Adipocyte (in vitro differentiated cells): Measurements from ENCODE around the gene KRTAP1-3.
"Not testable (repeated sequence)": the region's sequence is repeated elsewhere in the genome, so short reads cannot be mapped to it uniquely, and the experiment has no call there.

ENCODE experiments used
- DNase-seq: peaks from one replicate; pipeline ENCODE4 v3.0.0-alpha.2; 2015; ENCODE audit warnings: low read depth
- H3K27me3 ChIP-seq: replicated peaks from 2 replicates; pipeline ENCODE4 v1.7.0; 2013; ENCODE audit warnings: mild to moderate bottlenecking, low read length, moderate library complexity; ENCODE audit not compliant: control insufficient read depth, insufficient read depth
- H3K36me3 ChIP-seq: 2 replicates; pipeline ENCODE4 v1.7.0; 2013; ENCODE audit warnings: low read length, mild to moderate bottlenecking, moderate library complexity; ENCODE audit not compliant: control insufficient read depth, insufficient read depth, severe bottlenecking
- H3K4me1 ChIP-seq: 2 replicates; pipeline ENCODE4 v1.7.0; 2013; ENCODE audit warnings: mild to moderate bottlenecking, low read length, moderate library complexity; ENCODE audit not compliant: control insufficient read depth, insufficient read depth
- H3K4me3 ChIP-seq: 2 replicates; pipeline ENCODE4 v1.7.0; 2013; ENCODE audit warnings: mild to moderate bottlenecking, low read length, moderate library complexity
- H3K9ac ChIP-seq: 2 replicates; pipeline ENCODE4 v1.7.0; 2013; ENCODE audit warnings: mild to moderate bottlenecking, low read length, moderate library complexity
- H3K9me3 ChIP-seq: 2 replicates; pipeline ENCODE4 v1.7.0; 2013; ENCODE audit warnings: mild to moderate bottlenecking, low read length, moderate library complexity; ENCODE audit not compliant: control insufficient read depth

Gene KRTAP1-3

GRCh38 chr17:41052566-41052965 lies 17.9 kb upstream of the KRTAP1-3 start:
- DNase-seq = no peak
- H3K9ac ChIP-seq = no peak overlapping the region

GRCh38 chr17:41049110-41049509 lies 14.4 kb upstream of the KRTAP1-3 start:
- Histone ChIP-seq H3K27me3 (no peaks in the 10 kb centered on the region), H3K9ac (peak overlapping the region; percentile 2), H3K4me3 (no peak overlapping the region), H3K9me3 (peaks cover 6% of the 10 kb centered on the region), H3K4me1 (peaks cover 17% of the 10 kb centered on the region), H3K36me3 (no peaks in the 10 kb centered on the region)
- DNase-seq = peak; percentile 68

More at GRCh38 chr17:41052566-41052965, 17.9 kb upstream of the KRTAP1-3 start:
- no peaks in the 10 kb centered on the region for H3K36me3 ChIP-seq
- peaks cover 6% of the 10 kb centered on the region for H3K9me3 ChIP-seq
- peaks cover 17% of the 10 kb centered on the region for H3K4me1 ChIP-seq
- H3K27me3 ChIP-seq = no peaks in the 10 kb centered on the region
- no peak overlapping the region for H3K4me3 ChIP-seq

GRCh38 chr17:41048441-41048840 lies 13.8 kb upstream of the KRTAP1-3 start:
- H3K4me3 ChIP-seq = no peak overlapping the region
- H3K36me3 ChIP-seq = no peaks in the 10 kb centered on the region
- H3K27me3 ChIP-seq = no peaks in the 10 kb centered on the region
- peaks cover 17% of the 10 kb centered on the region for H3K4me1 ChIP-seq
- peaks cover 4% of the 10 kb centered on the region for H3K9me3 ChIP-seq
- H3K9ac ChIP-seq = peak overlapping the region; percentile 2
- DNase-seq = peak; percentile 77

- not testable (repeated sequence) for H3K36me3 ChIP-seq, H3K27me3 ChIP-seq, H3K9me3 ChIP-seq, H3K4me3 ChIP-seq, H3K9ac ChIP-seq, DNase-seq
- H3K4me1 ChIP-seq = peaks cover 12% of the 10 kb centered on the region
Observed at GRCh38 chr17:41046735-41047465, 12.2 kb upstream of the KRTAP1-3 start, which contains the start of gene KRTAP2-1. Gene KRTAP2-1, minus strand, starts transcription at chr17:41047316. Its CDS starts 49 bp downstream, at chr17:41047267.

GRCh38 chr17:41042953-41043352 lies 8.3 kb upstream of the KRTAP1-3 start:
- DNase-seq = no peak
- H3K9ac ChIP-seq = no peak overlapping the region
- no peaks in the 10 kb centered on the region for H3K4me1 ChIP-seq
- peaks cover 2% of the 10 kb centered on the region for H3K9me3 ChIP-seq
- no peak overlapping the region for H3K4me3 ChIP-seq
- H3K27me3 ChIP-seq = no peaks in the 10 kb centered on the region
- H3K36me3 ChIP-seq = no peaks in the 10 kb centered on the region

- H3K9me3 ChIP-seq, H3K36me3 ChIP-seq, H3K9ac ChIP-seq, DNase-seq, H3K4me1 ChIP-seq, H3K4me3 ChIP-seq, H3K27me3 ChIP-seq: not testable (repeated sequence)
Observed at GRCh38 chr17:41040783-41041571, 6.3 kb upstream of the KRTAP1-3 start, which contains the start of gene KRTAP1-1. Gene KRTAP1-1, minus strand, starts transcription at chr17:41041450. Its CDS starts 53 bp downstream, at chr17:41041397.

- no peak overlapping the region for H3K9ac ChIP-seq
- no peaks in the 10 kb centered on the region for H3K27me3 ChIP-seq
- H3K36me3 ChIP-seq = no peaks in the 10 kb centered on the region
- H3K4me3 ChIP-seq = no peak overlapping the region
- peaks cover under 1% of the 10 kb centered on the region for H3K9me3 ChIP-seq
- H3K4me1 ChIP-seq = no peaks in the 10 kb centered on the region
- DNase-seq = no peak
Observed at GRCh38 chr17:41037853-41038350, 3.2 kb upstream of the KRTAP1-3 start.

GRCh38 chr17:41029633-41030245 lies 4.9 kb downstream of the KRTAP1-3 start, which contains the start of gene KRTAP1-4:
Gene KRTAP1-4, minus strand, starts transcription at chr17:41030195. Its CDS starts 117 bp downstream, at chr17:41030078.
- Histone ChIP-seq H3K4me3 (no peak within 1 kb of the TSS), H3K9me3 (no peaks in the 10 kb centered on the region), H3K4me1 (peaks cover 19% of the 10 kb centered on the region), H3K27me3 (no peaks in the 10 kb centered on the region), H3K36me3 (no peaks in the 10 kb centered on the region), H3K9ac (no peak within 1 kb of the TSS)
- no peak for DNase-seq

GRCh38 chr17:41026715-41027471 lies 7.8 kb downstream of the KRTAP1-3 start, which contains the start of gene KRTAP1-5:
Gene KRTAP1-5, minus strand, starts transcription at chr17:41027208. Its CDS starts 53 bp downstream, at chr17:41027155.
- H3K36me3 ChIP-seq = no peaks in the 10 kb centered on the region
- no peak within 1 kb of the TSS for H3K9ac ChIP-seq
- no peaks in the 10 kb centered on the region for H3K27me3 ChIP-seq
- H3K4me1 ChIP-seq = peaks cover 22% of the 10 kb centered on the region
- peak; percentile 84 for DNase-seq
- H3K4me3 ChIP-seq = no peak within 1 kb of the TSS
- H3K9me3 ChIP-seq = no peaks in the 10 kb centered on the region

GRCh38 chr17:41024697-41025096 lies 10.0 kb downstream of the KRTAP1-3 start:
- H3K27me3 ChIP-seq = no peaks in the 10 kb centered on the region
- no peak for DNase-seq
- H3K4me1 ChIP-seq = peaks cover 22% of the 10 kb centered on the region
- peaks cover 5% of the 10 kb centered on the region for H3K9me3 ChIP-seq
- no peak overlapping the region for H3K9ac ChIP-seq
- H3K36me3 ChIP-seq = no peaks in the 10 kb centered on the region
- H3K4me3 ChIP-seq = no peak overlapping the region
